NCI-H187 (cell line): ENCODE data around the gene WNT5A.

Experiments
- DNase-seq, 2 experiments: peaks; one replicate each; lab custom pipeline; 2025; lab: John Stamatoyannopoulos, UW

Gene WNT5A

GRCh38 chr3:55481744-55482495, 5.2 kb downstream of the WNT5A start:
- DNase-seq, result no peak

- DNase-seq, result no peak
Measured at GRCh38 chr3:55480911-55481743, 6.0 kb downstream of the WNT5A start.

GRCh38 chr3:55477306-55478303, 9.5 kb downstream of the WNT5A start:
- no peak for DNase-seq

GRCh38 chr3:55476515-55476914, 10.6 kb downstream of the WNT5A start:
- DNase-seq, result no peak

GRCh38 chr3:55474213-55474632, 12.9 kb downstream of the WNT5A start:
- DNase-seq, result no peak

GRCh38 chr3:55473788-55474187, 13.3 kb downstream of the WNT5A start:
- DNase-seq, result no peak

- DNase-seq, result no peak
Measured at GRCh38 chr3:55471522-55472280, 15.4 kb downstream of the WNT5A start.

GRCh38 chr3:55471084-55471483, 16.0 kb downstream of the WNT5A start:
- no peak for DNase-seq

GRCh38 chr3:55469957-55470526, 17.1 kb downstream of the WNT5A start:
- DNase-seq, result no peak

GRCh38 chr3:55468251-55468650, 18.9 kb downstream of the WNT5A start:
- DNase-seq, result no peak

GRCh38 chr3:55467099-55467498, 20.0 kb downstream of the WNT5A start:
- DNase-seq, result no peak

- DNase-seq, result no peak
Measured at GRCh38 chr3:55466526-55466925, 20.6 kb downstream of the WNT5A start.

- DNase-seq, result no peak
Measured at GRCh38 chr3:55461896-55462295, 25.2 kb downstream of the WNT5A start.

GRCh38 chr3:55459838-55460237, 27.3 kb downstream of the WNT5A start:
- DNase-seq, result no peak

- DNase-seq, result no peak
Measured at GRCh38 chr3:55458181-55458790, 28.8 kb downstream of the WNT5A start.

- no peak for DNase-seq
Measured at GRCh38 chr3:55455915-55456314, 31.2 kb downstream of the WNT5A start.

GRCh38 chr3:55454611-55455010, 32.5 kb downstream of the WNT5A start:
- no peak for DNase-seq

- DNase-seq, result no peak
Measured at GRCh38 chr3:55453886-55454496, 33.1 kb downstream of the WNT5A start.

GRCh38 chr3:55452886-55453285, 34.2 kb downstream of the WNT5A start:
- DNase-seq, result no peak

- no peak for DNase-seq
Measured at GRCh38 chr3:55449527-55449926, 37.6 kb downstream of the WNT5A start.
